GM12864 (cell line): ENCODE results near the gene CYB5A.

Source experiments
- DNase-seq: peaks from one replicate; pipeline ENCODE4 v3.0.0-alpha.2; 2011; ENCODE audit warnings: low read depth
- H3K4me3 ChIP-seq: 2 replicates; pipeline ENCODE4 v1.5.1; 2011; ENCODE audit warnings: mild to moderate bottlenecking, low read depth, low read length, control low read depth
- TF ChIP-seq, protein P1 (sequence below): IDR thresholded peaks from 2 replicates; pipeline ENCODE4 v1.5.1; 2011; ENCODE audit warnings: low read depth, mild to moderate bottlenecking, moderate library complexity, low read length, control low read depth, inconsistent platforms; ENCODE audit errors: missing control alignments

The CYB5A gene

DNA sequence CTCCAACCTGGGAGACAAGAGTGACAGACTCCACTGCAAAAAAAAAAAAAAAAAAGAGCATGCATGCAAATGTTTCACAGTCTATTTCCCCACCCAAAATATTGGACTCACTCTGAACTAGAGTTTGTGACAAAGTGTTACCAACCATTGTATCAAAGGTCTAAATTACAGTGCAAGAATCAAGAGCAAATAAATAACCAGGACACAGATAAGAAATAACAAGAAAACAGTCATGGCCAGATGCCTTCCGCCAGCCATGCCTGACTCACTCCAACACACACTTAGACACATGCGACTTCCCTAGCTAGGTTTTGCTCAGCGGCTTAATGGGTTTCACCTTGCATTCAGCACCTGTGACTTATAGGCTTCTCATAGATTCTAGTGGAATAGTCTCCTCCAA lies 62.8 kb downstream of the CYB5A start:
- DNase-seq: no peak
- no peak overlapping the region for H3K4me3 ChIP-seq
- TF ChIP-seq, protein P1, sequence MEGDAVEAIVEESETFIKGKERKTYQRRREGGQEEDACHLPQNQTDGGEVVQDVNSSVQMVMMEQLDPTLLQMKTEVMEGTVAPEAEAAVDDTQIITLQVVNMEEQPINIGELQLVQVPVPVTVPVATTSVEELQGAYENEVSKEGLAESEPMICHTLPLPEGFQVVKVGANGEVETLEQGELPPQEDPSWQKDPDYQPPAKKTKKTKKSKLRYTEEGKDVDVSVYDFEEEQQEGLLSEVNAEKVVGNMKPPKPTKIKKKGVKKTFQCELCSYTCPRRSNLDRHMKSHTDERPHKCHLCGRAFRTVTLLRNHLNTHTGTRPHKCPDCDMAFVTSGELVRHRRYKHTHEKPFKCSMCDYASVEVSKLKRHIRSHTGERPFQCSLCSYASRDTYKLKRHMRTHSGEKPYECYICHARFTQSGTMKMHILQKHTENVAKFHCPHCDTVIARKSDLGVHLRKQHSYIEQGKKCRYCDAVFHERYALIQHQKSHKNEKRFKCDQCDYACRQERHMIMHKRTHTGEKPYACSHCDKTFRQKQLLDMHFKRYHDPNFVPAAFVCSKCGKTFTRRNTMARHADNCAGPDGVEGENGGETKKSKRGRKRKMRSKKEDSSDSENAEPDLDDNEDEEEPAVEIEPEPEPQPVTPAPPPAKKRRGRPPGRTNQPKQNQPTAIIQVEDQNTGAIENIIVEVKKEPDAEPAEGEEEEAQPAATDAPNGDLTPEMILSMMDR: no peak

DNA sequence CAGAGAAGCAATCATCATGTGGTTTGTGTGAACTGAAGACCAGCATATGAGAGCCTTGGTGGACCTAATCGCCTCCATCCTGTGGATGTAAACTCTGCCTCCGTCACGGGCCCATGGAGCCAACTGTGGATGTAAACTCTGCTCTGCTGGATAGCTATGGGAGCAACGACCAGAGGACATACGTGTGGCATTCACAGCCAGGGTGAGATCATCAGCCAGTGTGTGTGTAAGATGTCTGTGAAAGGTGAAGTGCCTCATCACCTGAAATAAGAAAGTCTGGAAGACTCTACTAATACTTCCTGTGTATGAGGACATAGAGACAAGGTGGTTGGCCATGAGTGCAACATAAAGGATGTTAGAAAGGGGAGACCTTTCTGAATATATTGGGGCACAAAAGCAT lies 63.5 kb downstream of the CYB5A start:
- no peak overlapping the region for H3K4me3 ChIP-seq
- TF ChIP-seq, protein P1: no peak
- DNase-seq: no peak

DNA sequence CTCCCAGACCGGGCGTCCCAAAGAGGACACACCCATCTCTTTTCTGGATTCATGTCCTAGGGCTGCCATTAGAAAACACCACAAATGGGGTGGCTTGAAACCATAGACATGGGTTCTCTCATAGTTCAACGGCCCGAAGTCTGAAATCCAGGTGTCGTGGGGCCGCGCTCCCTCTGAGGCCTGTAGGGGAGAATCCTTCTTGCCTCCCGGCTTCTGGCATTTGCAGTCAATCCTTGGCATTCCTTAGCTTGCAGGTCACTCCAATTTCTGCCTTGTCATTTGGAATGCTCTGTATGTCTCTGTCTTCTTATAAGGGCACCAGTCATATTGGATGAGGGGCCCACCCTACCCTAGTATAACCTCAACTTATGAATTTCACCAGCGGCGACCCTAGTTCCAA lies 65.1 kb downstream of the CYB5A start:
- TF ChIP-seq, protein P1: no peak
- H3K4me3 ChIP-seq: no peak overlapping the region
- DNase-seq: no peak

DNA sequence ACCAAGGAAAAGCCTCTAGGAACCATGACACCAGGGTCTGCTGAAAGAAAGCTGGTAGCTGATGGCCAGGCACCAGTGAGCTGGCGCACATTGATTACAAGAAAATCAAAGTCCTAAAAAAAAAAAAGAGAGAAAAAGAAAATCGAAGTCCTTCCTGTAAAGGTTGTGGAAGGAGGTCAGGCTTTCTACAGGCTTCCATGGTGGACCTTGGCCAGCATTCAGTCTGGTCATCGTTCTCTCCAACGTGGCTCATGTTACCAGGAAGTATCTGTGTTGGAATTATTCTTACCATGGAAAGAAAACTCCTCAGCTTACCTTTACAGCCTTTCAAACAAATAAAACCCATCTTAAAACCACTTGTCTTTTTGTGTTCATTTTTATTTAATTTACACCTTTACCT lies 65.6 kb downstream of the CYB5A start:
- TF ChIP-seq, protein P1: no peak
- DNase-seq: no peak

DNA sequence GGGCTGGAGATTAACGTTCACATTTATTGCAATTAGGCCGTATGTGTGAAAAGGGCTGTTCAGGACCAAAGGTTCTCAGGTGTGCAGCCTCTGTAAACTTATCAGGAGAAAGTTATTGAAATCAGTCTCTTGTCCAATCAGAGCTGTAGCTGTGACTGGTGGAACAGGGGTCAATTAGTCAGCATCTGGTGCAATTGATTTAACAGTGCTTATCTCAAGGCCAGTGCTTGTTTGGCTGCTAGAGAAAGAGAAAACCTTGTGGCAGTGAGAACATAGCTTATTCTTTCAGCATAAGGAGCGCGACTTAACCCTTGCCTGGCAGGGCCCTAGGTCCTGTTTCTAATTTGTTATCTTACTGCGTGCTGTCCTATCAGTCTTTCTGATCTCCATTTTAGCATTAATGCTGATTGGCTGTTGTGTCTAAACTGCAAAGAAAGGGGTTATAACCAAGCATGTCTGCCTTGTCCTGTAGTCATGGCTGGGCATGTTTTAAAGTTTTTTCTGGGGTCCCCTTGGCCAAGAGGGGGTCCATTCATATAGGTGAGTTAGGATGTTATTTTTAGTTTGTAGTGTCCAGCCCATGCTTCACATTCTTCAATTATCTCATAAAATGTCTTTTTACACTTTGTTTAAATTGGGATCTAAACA lies 66.4 kb downstream of the CYB5A start:
- no peak overlapping the region for H3K4me3 ChIP-seq
- no peak for DNase-seq

More for the DNA sequence above, 65.6 kb downstream of the CYB5A start:
- H3K4me3 ChIP-seq: no peak overlapping the region

DNA sequence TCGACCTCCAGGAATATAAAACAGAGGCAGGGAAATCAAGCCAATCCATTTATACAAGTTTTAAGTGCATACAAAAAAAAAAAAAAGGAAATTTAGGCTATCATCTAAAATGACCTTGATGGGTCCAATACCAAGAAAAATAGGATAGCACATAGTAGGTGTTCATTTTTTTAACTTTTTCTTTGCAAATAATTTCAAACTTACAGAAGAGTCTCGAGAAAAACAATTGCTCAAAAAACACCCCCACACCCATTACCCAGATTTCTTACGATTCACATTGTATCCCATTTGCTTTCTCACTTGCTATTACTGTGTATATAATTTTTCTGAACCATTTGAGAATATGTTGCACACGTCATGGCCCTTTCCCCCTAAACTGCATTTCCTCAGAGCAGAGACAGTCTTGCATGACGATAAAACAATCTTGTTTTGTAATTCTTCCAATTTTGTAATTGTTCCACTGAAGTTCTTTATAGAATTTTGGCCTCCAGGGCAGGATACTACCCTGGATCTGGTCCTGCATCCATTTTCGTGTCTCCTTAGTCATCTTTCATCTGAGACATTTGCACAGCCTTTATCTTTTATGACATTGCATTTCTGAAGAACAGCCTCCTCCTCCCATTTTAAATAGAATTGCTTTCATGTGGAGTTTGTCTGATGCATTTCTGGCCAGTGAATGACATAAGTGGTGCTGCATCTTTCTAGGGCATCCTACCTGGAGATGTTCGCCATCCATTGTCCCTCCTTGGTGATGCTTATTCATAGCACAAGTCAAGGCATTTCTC lies 68.9 kb downstream of the CYB5A start:
- DNase-seq: no peak
- no peak overlapping the region for H3K4me3 ChIP-seq
- TF ChIP-seq, protein P1: no peak

More for the DNA sequence above, 66.4 kb downstream of the CYB5A start:
- TF ChIP-seq, protein P1: no peak
